HG03575 (cell line): Measurements from ENCODE around the gene SLC39A13.
"Not testable (repeated sequence)": the region's sequence is repeated elsewhere in the genome, so short reads cannot be mapped to it uniquely, and the experiment has no call there.

Experiments used
- ATAC-seq: cut with Tn5 transposase; IDR thresholded peaks from one replicate; pipeline ENCODE4 v1.9.1; 2021; ENCODE audit not compliant: unreplicated experiment, insufficient number of reproducible peaks, low FRiP score; ENCODE audit errors: extremely low read depth

SLC39A13 gene

GRCh38 chr11:47443028-47443700 is 34.8 kb downstream of the SLC39A13 start:
- no peak for ATAC-seq

- ATAC-seq: no peak
Measured at GRCh38 chr11:47443817-47444216, 35.4 kb downstream of the SLC39A13 start.

GRCh38 chr11:47445840-47446239 is 37.5 kb downstream of the SLC39A13 start:
- ATAC-seq: no peak

- ATAC-seq: no peak
Measured at GRCh38 chr11:47446833-47447232, 38.4 kb downstream of the SLC39A13 start.

- no peak for ATAC-seq
Measured at GRCh38 chr11:47447906-47448305, 39.5 kb downstream of the SLC39A13 start.

- ATAC-seq: no peak
Measured at GRCh38 chr11:47448566-47449427, 40.4 kb downstream of the SLC39A13 start, which contains the start of gene RAPSN. Gene RAPSN, minus strand, starts transcription at chr11:47449136. Its CDS starts 172 bp downstream, at chr11:47448964.

GRCh38 chr11:47449541-47449940 is 41.2 kb downstream of the SLC39A13 start:
- no peak for ATAC-seq

- no peak for ATAC-seq
Measured at GRCh38 chr11:47451436-47451835, 43.0 kb downstream of the SLC39A13 start.

- no peak for ATAC-seq
Measured at GRCh38 chr11:47451990-47452389, 43.6 kb downstream of the SLC39A13 start.

- no peak for ATAC-seq
Measured at GRCh38 chr11:47453365-47453764, 45.0 kb downstream of the SLC39A13 start.

- ATAC-seq: not testable (repeated sequence)
Measured at GRCh38 chr11:47454258-47454671, 45.9 kb downstream of the SLC39A13 start.

GRCh38 chr11:47460571-47461235 is 52.3 kb downstream of the SLC39A13 start:
- ATAC-seq: no peak

GRCh38 chr11:47461876-47462275 is 53.5 kb downstream of the SLC39A13 start:
- ATAC-seq: no peak

GRCh38 chr11:47464483-47464882 is 56.1 kb downstream of the SLC39A13 start:
- no peak for ATAC-seq
